PC-9 (cell line): ENCODE results near the gene SNRPD2.

ENCODE experiments used
- EZH2 ChIP-seq: fragments of 200-600 bp; sonication (generic); IDR thresholded peaks from 2 replicates; pipeline ENCODE4 v1.8.0; 2017; ENCODE audit warnings: antibody characterized with exemption, low read depth
- TF ChIP-seq, protein P1 (sequence below): fragments of 200-600 bp; sonication (generic); conservative IDR thresholded peaks from 2 replicates; pipeline ENCODE4 v1.6.1; 2017; ENCODE audit warnings: mixed run types, antibody characterized with exemption, mild to moderate bottlenecking, moderate library complexity

DNA sequence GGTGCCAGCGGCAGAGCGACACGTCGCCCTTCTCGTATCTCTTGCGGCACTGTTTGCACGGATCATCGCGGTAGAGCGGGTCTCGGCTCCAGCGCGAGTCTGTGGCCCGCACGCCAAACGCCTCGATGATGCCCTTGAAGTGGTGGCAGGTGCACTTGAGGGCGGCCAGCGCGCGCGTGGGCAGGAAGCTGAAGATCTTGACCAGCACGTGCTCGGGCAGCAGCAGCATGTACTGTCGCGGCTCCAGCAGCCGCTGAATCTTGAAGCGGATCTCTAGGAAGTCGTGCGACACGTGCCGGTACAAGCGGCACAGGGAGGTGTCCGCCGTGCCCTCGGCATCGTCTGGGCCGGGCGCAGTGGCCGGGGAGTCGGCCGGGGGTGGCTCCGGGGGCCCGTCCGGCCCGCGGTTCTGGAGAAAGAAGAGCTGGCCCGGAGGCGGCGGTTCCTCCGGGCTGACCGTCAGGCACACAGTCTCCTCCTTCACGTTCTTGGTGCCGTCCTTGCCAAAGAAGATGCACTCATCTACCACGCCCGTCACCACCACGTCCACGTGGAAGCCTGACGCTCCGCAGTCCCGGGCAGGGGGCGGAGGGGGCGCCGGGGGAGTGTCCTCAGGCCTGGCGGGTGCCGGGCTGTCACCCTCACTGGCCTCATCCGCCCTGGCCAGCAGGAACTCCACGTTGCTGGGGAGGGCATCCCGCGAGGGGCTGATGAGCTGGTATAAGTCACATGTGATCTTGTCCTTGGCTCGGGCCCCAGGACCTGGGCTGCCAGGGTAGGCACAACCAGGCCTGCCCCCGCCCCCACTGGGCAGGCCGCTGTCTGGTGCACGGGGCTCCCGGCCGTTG, 20.3 kb upstream of the SNRPD2 start:
- TF ChIP-seq, protein P1, sequence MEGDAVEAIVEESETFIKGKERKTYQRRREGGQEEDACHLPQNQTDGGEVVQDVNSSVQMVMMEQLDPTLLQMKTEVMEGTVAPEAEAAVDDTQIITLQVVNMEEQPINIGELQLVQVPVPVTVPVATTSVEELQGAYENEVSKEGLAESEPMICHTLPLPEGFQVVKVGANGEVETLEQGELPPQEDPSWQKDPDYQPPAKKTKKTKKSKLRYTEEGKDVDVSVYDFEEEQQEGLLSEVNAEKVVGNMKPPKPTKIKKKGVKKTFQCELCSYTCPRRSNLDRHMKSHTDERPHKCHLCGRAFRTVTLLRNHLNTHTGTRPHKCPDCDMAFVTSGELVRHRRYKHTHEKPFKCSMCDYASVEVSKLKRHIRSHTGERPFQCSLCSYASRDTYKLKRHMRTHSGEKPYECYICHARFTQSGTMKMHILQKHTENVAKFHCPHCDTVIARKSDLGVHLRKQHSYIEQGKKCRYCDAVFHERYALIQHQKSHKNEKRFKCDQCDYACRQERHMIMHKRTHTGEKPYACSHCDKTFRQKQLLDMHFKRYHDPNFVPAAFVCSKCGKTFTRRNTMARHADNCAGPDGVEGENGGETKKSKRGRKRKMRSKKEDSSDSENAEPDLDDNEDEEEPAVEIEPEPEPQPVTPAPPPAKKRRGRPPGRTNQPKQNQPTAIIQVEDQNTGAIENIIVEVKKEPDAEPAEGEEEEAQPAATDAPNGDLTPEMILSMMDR: no peak
- TF ChIP-seq EZH2: no peak
